GM12878 (cell line): ENCODE results near the gene PTPN2. TPM values are rescaled to one million over a fixed set of nuclear protein-coding genes. Genes with fewer than 3 reads are reported as not detected.

Source experiments
- ATAC-seq: fragments of 200-7000 bp; cut with Tn5 transposase; 3 replicates; pipeline ENCODE4 v1.9.1; 2020; ENCODE audit warnings: mild to moderate bottlenecking, moderate library complexity
- Bru-seq: library from RNA; stranded (reverse); fragments of 400-500 nt; gene quantifications from one replicate; lab custom pipeline; 2021; lab: Mats Ljungman, UMichigan
- BruChase-seq, 2 experiments: library from RNA; stranded (reverse); fragments of 400-500 nt; gene quantifications; one replicate each; lab custom pipeline; 2021; lab: Mats Ljungman, UMichigan
- BruUV-seq: library from RNA; stranded (reverse); fragments of 400-500 nt; replicated peaks from 2 replicates; lab custom pipeline; 2021; lab: Mats Ljungman, UMichigan
- CTCF ChIA-PET: fragments of 300-600 bp; sonication (Branson Sonifier 250); formaldehyde crosslinking; extraction: SDS; loops from one replicate; lab custom pipeline; 2021; ENCODE audit warnings: inconsistent platforms; lab: Yijun Ruan, JAX
- POLR2A ChIA-PET: fragments of 350-600 bp; formaldehyde crosslinking; extraction: SDS; loops from one replicate; lab custom pipeline; 2021; ENCODE audit warnings: inconsistent platforms; lab: Charles Lee
- RAD21 ChIA-PET: fragments of 300-600 bp; sonication (Branson Sonifier 250); formaldehyde crosslinking; loops from one replicate; lab custom pipeline; 2023; ENCODE audit warnings: antibody characterized with exemption; ENCODE audit not compliant: unreplicated experiment; lab: Charles Lee
- SMC1A ChIA-PET: fragments of 300-600 bp; sonication (Branson Sonifier 250); formaldehyde crosslinking; loops from one replicate; lab custom pipeline; 2023; ENCODE audit not compliant: unreplicated experiment, uncharacterized antibody; lab: Charles Lee
- DNase-seq: peaks from one replicate; pipeline ENCODE4 v3.0.0-alpha.2; 2011; ENCODE audit warnings: low read depth, low spot score
- FAIRE-seq: peaks from 3 replicates; lab custom pipeline; 2011; peaks lifted over from hg19 to GRCh38; lab: Jason Lieb, UNC
- H2AFZ ChIP-seq: 2 replicates; pipeline ENCODE4 v1.6.0; 2011; ENCODE audit warnings: low read depth, low read length, control low read depth; ENCODE audit not compliant: control insufficient read depth
- H3K27ac ChIP-seq: 2 replicates; pipeline ENCODE4 v1.5.1; 2011; ENCODE audit warnings: control low read depth; ENCODE audit not compliant: control insufficient read depth, insufficient read depth
- H3K27me3 ChIP-seq, 2 experiments: replicated peaks in 1 of 2; 2 replicates each; pipeline versions ENCODE4 v1.6.0 to v1.6.1; 2011; ENCODE audit warnings: low read length in 1 of 2; ENCODE audit not compliant: control insufficient read depth in 2 of 2, insufficient read depth in 2 of 2
- H3K36me3 ChIP-seq, 2 experiments: 2 replicates each; pipeline ENCODE4 v1.5.1; 2011; ENCODE audit warnings: low read length in 1 of 2; ENCODE audit not compliant: control insufficient read depth in 2 of 2, insufficient read depth in 2 of 2
- H3K4me1 ChIP-seq: 2 replicates; pipeline ENCODE4 v1.6.1; 2011; ENCODE audit warnings: mild to moderate bottlenecking, low read length, moderate library complexity, mixed read lengths; ENCODE audit not compliant: control insufficient read depth, insufficient read depth
- H3K4me2 ChIP-seq: 2 replicates; pipeline ENCODE4 v1.6.0; 2011; ENCODE audit warnings: control low read depth; ENCODE audit not compliant: control insufficient read depth, insufficient read depth
- H3K4me3 ChIP-seq: fragments of 200-600 bp; sonication (generic); 2 replicates; pipeline ENCODE4 v1.5.1; 2016
- H3K79me2 ChIP-seq: 2 replicates; pipeline ENCODE4 v1.6.0; 2011; ENCODE audit warnings: low read length; ENCODE audit not compliant: control insufficient read depth, insufficient read depth
- H3K9ac ChIP-seq: 2 replicates; pipeline ENCODE4 v1.8.0; 2011; ENCODE audit warnings: low read length, control low read depth, mixed read lengths; ENCODE audit not compliant: control insufficient read depth, insufficient read depth
- H3K9me3 ChIP-seq: replicated peaks from 3 replicates; pipeline ENCODE4 v1.5.1; 2011; ENCODE audit warnings: mild to moderate bottlenecking, low read length; ENCODE audit not compliant: control insufficient read depth, insufficient read depth
- H4K20me1 ChIP-seq: 2 replicates; pipeline ENCODE4 v1.6.0; 2011; ENCODE audit not compliant: control insufficient read depth, insufficient read depth
- BRCA1 ChIP-seq: IDR thresholded peaks from 2 replicates; pipeline ENCODE4 v1.6.1; 2011; ENCODE audit warnings: low read depth, low read length, improper control_type of control experiment
- CBFB ChIP-seq: IDR thresholded peaks from 2 replicates; pipeline ENCODE4 v1.6.1; 2016; ENCODE audit warnings: antibody characterized with exemption, low read depth
- HCFC1 ChIP-seq: fragments of 150-350 bp; IDR thresholded peaks from 2 replicates; pipeline ENCODE4 v1.6.1; 2014; ENCODE audit warnings: low read length
- IKZF1 ChIP-seq: fragments of 450-650 bp; conservative IDR thresholded peaks from 2 replicates; pipeline ENCODE4 v1.6.1; 2017; ENCODE audit warnings: antibody characterized with exemption, mild to moderate bottlenecking
- KDM1A ChIP-seq: fragments of 200-600 bp; sonication (generic); IDR thresholded peaks from 2 replicates; pipeline ENCODE4 v1.6.1; 2016; ENCODE audit warnings: borderline replicate concordance
- MYC ChIP-seq: IDR thresholded peaks from 2 replicates; pipeline ENCODE4 v1.6.1; 2011; ENCODE audit warnings: mild to moderate bottlenecking, low read length, moderate library complexity, inconsistent platforms; ENCODE audit not compliant: insufficient read depth, insufficient replicate concordance, insufficient read length, severe bottlenecking
- NBN ChIP-seq: fragments of 450-650 bp; IDR thresholded peaks from 2 replicates; pipeline ENCODE4 v1.6.1; 2016
- NR2C1 ChIP-seq: fragments of 450-650 bp; IDR thresholded peaks from 2 replicates; pipeline ENCODE4 v1.6.1; 2017; ENCODE audit warnings: antibody characterized with exemption, mild to moderate bottlenecking, moderate library complexity
- RELA ChIP-seq: fragments of 450-650 bp; IDR thresholded peaks from 2 replicates; pipeline ENCODE4 v1.8.0; 2014; ENCODE audit warnings: borderline replicate concordance; ENCODE audit not compliant: partially characterized antibody
- SMARCA5 ChIP-seq: fragments of 450-650 bp; IDR thresholded peaks from 2 replicates; pipeline ENCODE4 v1.6.1; 2017; ENCODE audit warnings: mild to moderate bottlenecking
- SP1 ChIP-seq: IDR thresholded peaks from one replicate; pipeline ENCODE4 v1.6.1; 2011; ENCODE audit warnings: low read depth, low read length
- TCF12 ChIP-seq: IDR thresholded peaks from 2 replicates; pipeline ENCODE4 v1.6.1; 2011; ENCODE audit warnings: low read depth, mild to moderate bottlenecking, low read length
- YBX1 ChIP-seq: fragments of 450-650 bp; IDR thresholded peaks from 2 replicates; pipeline ENCODE4 v1.6.1; 2016; ENCODE audit warnings: antibody characterized with exemption
- ZBED1 ChIP-seq: IDR thresholded peaks from 2 replicates; pipeline ENCODE4 v1.6.1; 2016; ENCODE audit warnings: borderline replicate concordance
- ZNF274 ChIP-seq: IDR thresholded peaks from one replicate; pipeline ENCODE4 v1.8.0; 2011; ENCODE audit not compliant: insufficient read length, insufficient read depth
- WGBS: methylation state at CpG from one replicate; pipeline ENCODE4 v1.1.6; 2016; ENCODE audit warnings: low lambda C conversion rate; ENCODE audit not compliant: insufficient replicate concordance, insufficient coverage; ENCODE audit errors: missing lambda C conversion rate; 5-methylcytosine and 5-hydroxymethylcytosine counted together
- in situ Hi-C: fragments of 300-500 bp; cut with MboI; formaldehyde crosslinking; loops from 9 replicates; pipeline ENCODE4 v1.14.3; 2018; ENCODE audit warnings: mixed read lengths
- intact Hi-C: fragments of 100-400 bp; cut with micrococcal nuclease; formaldehyde crosslinking; loops from one replicate; pipeline ENCODE4 v1.14.2; 2022; ENCODE audit not compliant: unreplicated experiment
- long read RNA-seq, 2 experiments: library from polyadenylated mRNA; unstranded; transcript quantifications; one replicate each; pipeline ENCODE4 v2.0.0, GENCODE V29; 2019 to 2020
- polyA minus RNA-seq, 3 experiments: library from RNA; depleted of rRNA, polyadenylated mRNA; stranded (reverse); fragments of >200 nt; gene quantifications; 2 replicates each; pipeline ENCODE4 v1.2.3, GENCODE V29; 2011
- polyA plus RNA-seq, 11 experiments: library from polyadenylated mRNA; depleted of rRNA in 4 of 11; unstranded in 6 of 11; stranded (reverse) in 5 of 11; fragments of >200 nt; fragmentation: Nextera tagmentation in 4 of 11; fragmentation: Illumina TruSeq in 1 of 11; extraction: Ambion mirVana in 4 of 11; extraction: Trizol in 1 of 11; gene quantifications; 1 replicate in 1 of 11; 2 replicates in 10 of 11; pipeline versions ENCODE4 v1.2.1 to v1.2.3, GENCODE V29; 2011 to 2016; ENCODE audit warnings: inconsistent platforms in 2 of 11, missing spikeins in 2 of 11, low read depth in 1 of 11
- total RNA-seq, 4 experiments: library from RNA; depleted of rRNA in 3 of 4; stranded (reverse); fragments of >200 nt in 3 of 4; fragmentation: Illumina TruSeq in 1 of 4; extraction: Trizol in 1 of 4; gene quantifications; 2 replicates each; pipeline versions ENCODE4 v1.2.1 to v1.2.3, GENCODE V29; 2013 to 2021
- TF ChIP-seq, protein P1 (sequence below): fragments of 450-650 bp; IDR thresholded peaks from 2 replicates; pipeline ENCODE4 v1.6.1; 2016; ENCODE audit warnings: mild to moderate bottlenecking
- TF ChIP-seq, protein P2 (sequence below): IDR thresholded peaks from 2 replicates; pipeline ENCODE4 v1.6.1; 2012; ENCODE audit warnings: low read depth, low read length, improper control_type of control experiment

PTPN2 gene
- total RNA-seq (2013; cell fraction: nucleolus; rRNA removed), result 161 and 163 TPM in 2 replicates
- total RNA-seq (2014; rRNA removed) (46.5 and 55.7 TPM in 2 replicates), total RNA-seq (2014; rRNA removed; fragmentation: Illumina TruSeq; extraction: Trizol) (85.5 and 86.7 TPM in 2 replicates), total RNA-seq (2021) (48.0 and 53.0 TPM in 2 replicates), polyA plus RNA-seq (2011; rRNA removed) (83.0 and 114 TPM in 2 replicates), polyA plus RNA-seq (2014; fragmentation: Illumina TruSeq; extraction: Trizol) (78.3 and 84.3 TPM in 2 replicates), polyA plus RNA-seq (2014; fragmentation: Nextera tagmentation; extraction: Ambion mirVana) (10 to 100 TPM; 54.9 to 57.9 TPM), polyA plus RNA-seq (2014; rRNA removed) (39.4 and 53.5 TPM in 2 replicates), polyA plus RNA-seq (2016; fragmentation: Nextera tagmentation; extraction: Ambion mirVana) (10 to 100 TPM; 71.3 to 80.4 TPM), polyA minus RNA-seq (2011; rRNA and poly(A)+ RNA removed) (33.9 and 84.9 TPM in 2 replicates), Bru-seq, nascent RNA (percentile 90 among the genes with signal in this experiment), BruChase-seq, experiment 1, labeled RNA remaining after a 6-hour chase (percentile 84 among the genes with signal in this experiment), BruChase-seq, experiment 2, labeled RNA remaining after a 2-hour chase (percentile 83 among the genes with signal in this experiment)
- polyA plus RNA-seq (2011; ENCODE audit: low read depth), result 28.5 TPM
- polyA plus RNA-seq (2011; cell fraction: cytosol; rRNA removed), result 27.7 and 31.8 TPM in 2 replicates
- 67.0 and 73.2 TPM in 2 replicates for polyA plus RNA-seq (2011; cell fraction: nucleus; rRNA removed)
- 37.1 and 45.3 TPM in 2 replicates for polyA plus RNA-seq (2012)
- polyA minus RNA-seq (2011; cell fraction: cytosol; rRNA and poly(A)+ RNA removed), result 13.6 and 37.3 TPM in 2 replicates
- 23.6 and 37.5 TPM in 2 replicates for polyA minus RNA-seq (2011; cell fraction: nucleus; rRNA and poly(A)+ RNA removed)
- long read RNA-seq, experiment 1, transcript PTPN2-202 (10 exons, 1,706 nt), result major isoform, 27 of 57 reads
- long read RNA-seq, experiment 1, transcript PTPN2-201 (9 exons, 3,467 nt), result minor isoform, 19 of 57 reads
- long read RNA-seq, experiment 1, partial matches to known transcripts, result 2 of 57 reads
- long read RNA-seq, experiment 1, other reads (novel, unspliced or antisense), result 8 of 57 reads
- long read RNA-seq, experiment 2, transcript PTPN2-201 (9 exons, 3,467 nt), result major isoform, 81 of 207 reads
- long read RNA-seq, experiment 2, transcript PTPN2-209 (1 exons, 2,264 nt), result minor isoform, 6 of 207 reads
- long read RNA-seq, experiment 2, transcript PTPN2-202 (10 exons, 1,706 nt), result minor isoform, 46 of 207 reads
- long read RNA-seq, experiment 2, partial matches to known transcripts, result 36 of 207 reads
- long read RNA-seq, experiment 2, other reads (novel, unspliced or antisense), result 35 of 207 reads

DNA sequence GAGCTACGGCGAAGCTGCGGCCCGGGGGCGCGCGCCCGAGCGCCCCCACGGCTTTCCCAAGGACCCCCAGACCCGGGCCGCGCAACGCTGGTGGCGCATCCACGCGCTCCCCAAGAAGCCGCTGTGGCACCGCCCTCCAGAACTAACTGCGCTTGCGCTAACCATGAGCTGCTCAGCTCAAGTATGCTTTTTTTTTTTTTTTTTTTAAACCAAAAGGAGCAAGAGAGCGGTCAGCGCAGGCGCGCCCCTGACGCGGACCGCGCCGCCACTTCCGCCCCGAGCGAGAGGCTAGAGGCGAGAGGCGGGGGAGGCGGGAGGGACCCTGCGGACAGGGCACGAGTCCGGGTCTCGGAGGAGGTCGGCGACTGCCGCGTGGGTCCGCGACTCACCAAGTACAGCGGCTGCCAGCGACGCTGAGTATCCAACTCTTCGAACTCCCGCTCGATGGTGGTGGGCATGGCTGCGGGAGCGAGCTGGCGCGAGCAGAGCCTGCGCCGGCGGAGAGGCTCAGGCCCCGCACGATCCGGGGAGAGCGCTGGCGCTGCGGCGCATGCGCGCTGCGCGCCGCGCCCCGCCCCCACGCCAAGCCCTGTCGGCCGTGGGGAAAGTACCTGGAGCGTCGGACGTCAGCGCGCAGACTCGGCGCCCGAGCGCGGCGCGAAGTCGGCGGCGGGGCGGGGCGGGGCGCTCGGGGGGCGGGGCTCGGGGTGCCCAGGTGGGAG is at the start of gene PTPN2:
PTPN2 (minus strand) TSS at position 554 of the 722 bp plus-strand sequence; CDS start at position 458, 96 bp downstream.
- peak within 1 kb of the TSS; percentile 97 for H3K4me2 ChIP-seq
- peak within 1 kb of the TSS; percentile 85 for H3K4me3 ChIP-seq
- H3K36me3 ChIP-seq, result no peaks in the 10 kb centered on the region
- ChIA-PET SMC1A (interaction anchor here (0.6 to 9.5 kb wide), 11 partner anchors 9 to 182 kb away, joined by 3 to 95 read pairs (median 4); partner anchors contain the start of gene CEP76), RAD21 (interaction anchor here (0.7 to 11.3 kb wide), 6 partner anchors 26 to 506 kb away, joined by 3 to 81 read pairs (median 4); no protein-coding TSS in a partner anchor), CTCF (interaction anchor here (0.9 to 1.5 kb wide), 3 partner anchors 38 to 157 kb away, joined by 3 read pairs; no protein-coding TSS in a partner anchor), POLR2A (interaction anchor here (0.6 to 6.2 kb wide), 24 partner anchors 16 to 746 kb away, joined by 3 to 62 read pairs (median 4); partner anchors contain the start of genes AFG3L2, CEP192 and CEP76)
- H2AFZ ChIP-seq, result peak within 1 kb of the TSS; percentile 90
- ATAC-seq (peak; percentile 74), FAIRE-seq (peak; percentile 47), DNase-seq (peak; percentile 77)
- no TSS peak for BruUV-seq
- peaks cover 52% of the 10 kb centered on the region for H3K79me2 ChIP-seq
- no peaks in the 10 kb centered on the region; the same call in 1 of the 2 replicates for H4K20me1 ChIP-seq
- H3K4me1 ChIP-seq, result peaks cover 36% of the 10 kb centered on the region
- peak within 1 kb of the TSS; percentile 97 for H3K27ac ChIP-seq
- peak within 1 kb of the TSS; percentile 86 for H3K9ac ChIP-seq
- no peaks in the 10 kb centered on the region for H3K9me3 ChIP-seq
- H3K27me3 ChIP-seq, result no peaks in the 10 kb centered on the region
- in situ Hi-C loops (no loop called here), intact Hi-C loops (loop anchor here (1.0 to 10.0 kb wide), 4 partner anchors 45 to 509 kb away; partner anchors contain the start of genes AFG3L2 and CEP192)
- WGBS, result under 1% methylated on average over 40 of the region's 97 CpGs
- peak; percentile 78 for TF ChIP-seq CBFB
- TF ChIP-seq YBX1, result no peak
- TF ChIP-seq, protein P1, sequence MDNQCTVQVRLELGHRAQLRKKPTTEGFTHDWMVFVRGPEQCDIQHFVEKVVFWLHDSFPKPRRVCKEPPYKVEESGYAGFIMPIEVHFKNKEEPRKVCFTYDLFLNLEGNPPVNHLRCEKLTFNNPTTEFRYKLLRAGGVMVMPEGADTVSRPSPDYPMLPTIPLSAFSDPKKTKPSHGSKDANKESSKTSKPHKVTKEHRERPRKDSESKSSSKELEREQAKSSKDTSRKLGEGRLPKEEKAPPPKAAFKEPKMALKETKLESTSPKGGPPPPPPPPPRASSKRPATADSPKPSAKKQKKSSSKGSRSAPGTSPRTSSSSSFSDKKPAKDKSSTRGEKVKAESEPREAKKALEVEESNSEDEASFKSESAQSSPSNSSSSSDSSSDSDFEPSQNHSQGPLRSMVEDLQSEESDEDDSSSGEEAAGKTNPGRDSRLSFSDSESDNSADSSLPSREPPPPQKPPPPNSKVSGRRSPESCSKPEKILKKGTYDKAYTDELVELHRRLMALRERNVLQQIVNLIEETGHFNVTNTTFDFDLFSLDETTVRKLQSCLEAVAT, result peak; percentile 73
- peak; percentile 90 for TF ChIP-seq IKZF1
- peak; percentile 43 for TF ChIP-seq SP1
- TF ChIP-seq NBN, result peak; percentile 83
- peak; percentile 56; the same call in 1 of the 2 replicates for TF ChIP-seq TCF12
- TF ChIP-seq ZBED1, result peak; percentile 56; the same call in 1 of the 2 replicates
- peak; percentile 55 for TF ChIP-seq HCFC1
- no peak for TF ChIP-seq KDM1A
- TF ChIP-seq NR2C1, result no peak
- TF ChIP-seq BRCA1, result no peak
- peak; percentile 82 for TF ChIP-seq RELA
- TF ChIP-seq ZNF274, result no peak
- peak; percentile 95 for TF ChIP-seq SMARCA5
- TF ChIP-seq, protein P2, sequence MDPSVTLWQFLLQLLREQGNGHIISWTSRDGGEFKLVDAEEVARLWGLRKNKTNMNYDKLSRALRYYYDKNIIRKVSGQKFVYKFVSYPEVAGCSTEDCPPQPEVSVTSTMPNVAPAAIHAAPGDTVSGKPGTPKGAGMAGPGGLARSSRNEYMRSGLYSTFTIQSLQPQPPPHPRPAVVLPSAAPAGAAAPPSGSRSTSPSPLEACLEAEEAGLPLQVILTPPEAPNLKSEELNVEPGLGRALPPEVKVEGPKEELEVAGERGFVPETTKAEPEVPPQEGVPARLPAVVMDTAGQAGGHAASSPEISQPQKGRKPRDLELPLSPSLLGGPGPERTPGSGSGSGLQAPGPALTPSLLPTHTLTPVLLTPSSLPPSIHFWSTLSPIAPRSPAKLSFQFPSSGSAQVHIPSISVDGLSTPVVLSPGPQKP, result peak; percentile 85
- TF ChIP-seq MYC, result peak; percentile 41
